Esophagus muscularis mucosa (tissue), 4 donors: ENCODE results near the gene LEFTY2. TPM values are rescaled to one million over a fixed set of nuclear protein-coding genes. Genes with fewer than 3 reads are reported as not detected.
"Not testable (repeated sequence)": the region's sequence is repeated elsewhere in the genome, so short reads cannot be mapped to it uniquely, and the experiment has no call there.

Experiments used
- DNase-seq: peaks from one replicate; pipeline ENCODE4 v3.0.0-alpha.2; 2017; ENCODE audit errors: extremely low spot score
- H3K27ac ChIP-seq, 4 donors: fragments of 200-600 bp; sonication (generic); replicated peaks in 1 of 4; 1 replicate in 3 of 4; 2 replicates in 1 of 4; pipeline ENCODE4 v1.5.1; 2016 to 2019; ENCODE audit warnings: mild to moderate bottlenecking in 1 of 4
- H3K27me3 ChIP-seq, 4 donors: fragments of 200-600 bp; sonication (generic); one replicate each; pipeline versions ENCODE4 v1.5.1 to v1.6.0; 2016 to 2019
- H3K36me3 ChIP-seq, 4 donors: fragments of 200-600 bp; sonication (generic); one replicate each; pipeline ENCODE4 v1.5.1; 2016 to 2019
- H3K4me1 ChIP-seq, 4 donors: fragments of 200-600 bp; sonication (generic); one replicate each; pipeline ENCODE4 v1.5.1; 2016 to 2019
- H3K4me3 ChIP-seq, 4 donors: fragments of 200-600 bp; sonication (generic); 1 replicate in 2 of 4; 2 replicates in 2 of 4; pipeline ENCODE4 v1.5.1; 2016 to 2019; ENCODE audit warnings: mild to moderate bottlenecking in 4 of 4, moderate library complexity in 1 of 4
- H3K9me3 ChIP-seq, 4 donors: fragments of 200-600 bp; sonication (generic); 1 replicate in 3 of 4; 2 replicates in 1 of 4; pipeline ENCODE4 v1.5.1; 2016 to 2019
- CTCF ChIP-seq, 3 experiments: fragments of 200-600 bp in 2 of 3; fragments of 450-650 bp in 1 of 3; sonication (generic) in 2 of 3; IDR thresholded peaks; one replicate each; pipeline ENCODE4 v1.5.1; 2017 to 2019; ENCODE audit warnings: antibody characterized with exemption in 3 of 3, mild to moderate bottlenecking in 2 of 3, moderate library complexity in 1 of 3
- EP300 ChIP-seq: sonication (generic); formaldehyde crosslinking; IDR thresholded peaks from one replicate; pipeline ENCODE4 v1.6.1; 2017; ENCODE audit warnings: antibody characterized with exemption
- POLR2A ChIP-seq: fragments of 450-650 bp; IDR thresholded peaks from one replicate; pipeline ENCODE4 v1.6.1; 2017; ENCODE audit warnings: antibody characterized with exemption, moderate library complexity, mild to moderate bottlenecking, low read depth
- POLR2AphosphoS5 ChIP-seq, 2 donors: sonication (generic); formaldehyde crosslinking; IDR thresholded peaks; one replicate each; pipeline ENCODE4 v1.6.1; 2017; ENCODE audit warnings: antibody characterized with exemption in 2 of 2
- WGBS: methylation state at CpG from one replicate; pipeline ENCODE4 v1.1.5; 2018; 5-methylcytosine and 5-hydroxymethylcytosine counted together
- intact Hi-C: fragments of 100-400 bp; cut with DNase I; formaldehyde crosslinking; loops from one replicate; pipeline ENCODE4 v1.15.1; 2023
- total RNA-seq, 4 donors: library from RNA; depleted of rRNA; stranded (reverse); fragments of >200 nt; gene quantifications; one replicate each; pipeline versions ENCODE4 v1.1.0 to v1.2.1, GENCODE V29; 2016

The LEFTY2 gene
- total RNA-seq, 4 donors from 2014 or later = 0.17 to 0.98 TPM; not detected in 2

GRCh38 chr1:225972344-225973152 lies 31.5 kb upstream of the LEFTY2 start:
- H3K27ac ChIP-seq = no peak overlapping the region
- intact Hi-C loops = loop anchor here (10.0 kb wide), 1 partner anchor 58 kb away; no protein-coding TSS in a partner anchor
- no peak overlapping the region for H3K4me3 ChIP-seq
- H3K9me3 ChIP-seq = no peaks in the 10 kb centered on the region
- no peaks in the 10 kb centered on the region for H3K27me3 ChIP-seq
- peaks cover 2 to 8% (median 4%) of the 10 kb centered on the region in 4 donors for H3K36me3 ChIP-seq
- H3K4me1 ChIP-seq = peaks cover 0 to 5% (median 4%) of the 10 kb centered on the region in 4 donors
- 91% methylated on average over 15 of the region's 15 CpGs for WGBS
- DNase-seq = no peak
- TF ChIP-seq POLR2AphosphoS5 (IDR thresholded peaks at IDR 0.05) = no peak
- no peak for TF ChIP-seq POLR2A
- TF ChIP-seq CTCF (IDR thresholded peaks at IDR 0.05) = no peak
- no peak for TF ChIP-seq EP300

GRCh38 chr1:225970592-225971157 lies 29.7 kb upstream of the LEFTY2 start:
- not testable (repeated sequence) for DNase-seq, H3K27ac ChIP-seq, H3K9me3 ChIP-seq, H3K27me3 ChIP-seq, H3K4me3 ChIP-seq, H3K4me1 ChIP-seq, H3K36me3 ChIP-seq
- whole genome bisulfite sequencing = 90% methylated on average over 13 of the region's 16 CpGs
- intact Hi-C loops = loop anchor here (10.0 kb wide), 1 partner anchor 56 kb away; no protein-coding TSS in a partner anchor

GRCh38 chr1:225969751-225970150 lies 28.7 kb upstream of the LEFTY2 start:
- not testable (repeated sequence) for H3K4me1 ChIP-seq, H3K4me3 ChIP-seq, DNase-seq, H3K36me3 ChIP-seq, H3K27ac ChIP-seq, H3K9me3 ChIP-seq, H3K27me3 ChIP-seq
- intact Hi-C loops = loop anchor here (10.0 kb wide), 1 partner anchor 55 kb away; no protein-coding TSS in a partner anchor
- 94% methylated on average over 8 of the region's 28 CpGs for whole genome bisulfite sequencing

GRCh38 chr1:225965231-225965630 lies 24.2 kb upstream of the LEFTY2 start:
- Histone ChIP-seq H3K4me3 (no peak overlapping the region), H3K27ac (no peak overlapping the region), H3K4me1 (peaks cover 0 to 4% (median 2%) of the 10 kb centered on the region in 4 donors), H3K9me3 (no peaks in the 10 kb centered on the region), H3K27me3 (peaks cover 0 to 16% (median 0%) of the 10 kb centered on the region in 4 donors), H3K36me3 (no peaks in the 10 kb centered on the region)
- WGBS = 79% methylated on average over 5 of the region's 5 CpGs
- DNase-seq = no peak
- TF ChIP-seq CTCF (IDR thresholded peaks at IDR 0.05) (no peak), POLR2AphosphoS5 (IDR thresholded peaks at IDR 0.05) (no peak), EP300 (no peak), POLR2A (no peak)
- intact Hi-C loops = no loop called here

- TF ChIP-seq EP300 = no peak
- no peak for TF ChIP-seq CTCF (IDR thresholded peaks at IDR 0.05)
- no peak for TF ChIP-seq POLR2A
- TF ChIP-seq POLR2AphosphoS5 (IDR thresholded peaks at IDR 0.05) = no peak
- Histone ChIP-seq H3K27ac (no peak overlapping the region), H3K4me1 (peaks cover 0 to 4% (median 2%) of the 10 kb centered on the region in 4 donors), H3K9me3 (no peaks in the 10 kb centered on the region), H3K4me3 (no peak overlapping the region), H3K27me3 (peaks cover 0 to 16% (median 0%) of the 10 kb centered on the region in 4 donors), H3K36me3 (no peaks in the 10 kb centered on the region)
- 88% methylated on average over 15 of the region's 15 CpGs for WGBS
- no peak for DNase-seq
- intact Hi-C loops = no loop called here
Observed at GRCh38 chr1:225963735-225964530, 22.9 kb upstream of the LEFTY2 start.
